GM20431 (cell line): ENCODE data around the gene MMP1.

Experiments used
- in situ Hi-C: fragments of 300-500 bp; cut with MseI, MboI; formaldehyde crosslinking; loops from one replicate; pipeline ENCODE4 v1.15.0; 2020; ENCODE audit warnings: low sequenced_read_pairs; ENCODE audit not compliant: unreplicated experiment

Gene MMP1

DNA sequence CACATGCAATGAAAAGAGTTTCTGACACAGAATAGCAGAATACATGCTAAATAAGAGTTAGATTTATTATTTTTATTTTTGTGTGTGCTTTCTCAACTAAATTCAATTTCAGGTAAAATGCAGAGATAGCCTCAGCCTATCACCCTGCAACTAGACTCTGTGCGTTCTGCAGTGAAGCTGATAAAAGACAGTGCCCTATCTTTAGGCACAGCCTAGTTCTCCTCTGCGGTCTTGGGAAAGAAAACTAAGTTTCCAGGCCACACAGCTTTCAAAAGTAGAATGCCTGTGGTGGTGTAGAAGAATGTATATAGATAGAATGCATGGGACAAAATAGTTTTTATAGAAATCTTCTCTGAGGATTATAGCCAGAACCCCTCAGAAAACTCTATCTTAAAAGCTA is 12.0 kb upstream of the MMP1 start:
- in situ Hi-C loops, result no loop called here

DNA sequence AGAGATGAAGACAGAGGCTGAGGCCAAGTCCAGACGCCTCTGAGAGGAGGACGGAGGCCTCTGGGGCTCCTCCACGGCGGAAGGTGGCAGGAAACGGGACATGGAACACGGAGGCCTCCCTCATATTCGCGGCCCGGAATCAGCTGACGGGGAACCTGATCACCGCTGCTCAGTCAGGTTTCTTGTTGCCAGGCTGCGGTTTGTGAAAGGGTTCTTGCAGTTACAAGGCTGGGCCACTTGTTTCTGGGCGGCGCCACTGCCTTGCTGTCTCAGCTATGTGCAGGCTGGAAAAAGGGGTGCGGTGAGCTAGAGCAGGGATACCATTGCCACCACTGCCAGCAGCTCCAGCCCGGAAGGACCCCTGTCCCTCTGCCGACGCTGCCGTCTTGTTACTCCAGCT is 10.0 kb upstream of the MMP1 start:
- in situ Hi-C loops, result no loop called here

DNA sequence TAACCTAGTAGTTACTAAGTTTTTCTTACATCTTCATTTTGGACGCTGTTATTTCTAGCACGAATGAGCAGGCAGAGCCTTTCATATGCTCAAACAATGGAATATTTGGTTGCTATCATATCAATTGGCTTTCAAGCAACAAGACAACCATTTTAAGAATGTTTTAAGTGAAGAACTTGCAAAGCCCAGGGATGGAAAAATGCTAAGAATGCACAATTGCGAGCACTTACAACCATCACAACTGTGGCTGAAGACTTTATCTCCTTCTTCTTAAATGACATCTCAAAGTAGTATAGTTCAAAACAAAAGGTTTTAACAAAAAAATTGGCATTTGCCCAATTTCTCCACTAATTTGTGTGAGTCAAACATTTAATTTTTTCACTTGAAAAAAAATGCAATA is 8.3 kb upstream of the MMP1 start:
- in situ Hi-C loops, result no loop called here

DNA sequence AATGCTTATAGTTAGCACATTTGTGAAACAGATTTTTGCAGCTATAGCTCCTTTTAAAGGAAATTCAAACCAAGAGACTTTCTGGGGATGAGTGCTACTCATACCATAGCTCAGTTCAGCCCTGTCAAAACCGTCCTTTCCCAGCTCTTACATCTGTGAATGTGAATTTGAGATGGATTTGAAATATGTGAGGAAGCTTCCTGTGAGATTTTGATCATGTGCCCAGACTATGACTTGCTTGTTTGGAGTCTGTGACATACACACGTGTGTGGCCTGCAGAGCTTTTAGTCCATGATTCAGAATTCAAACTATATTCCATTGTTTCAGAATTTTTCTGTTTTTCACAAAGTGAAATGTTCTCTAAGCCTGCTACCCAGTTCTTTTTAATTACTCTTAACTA is 4.4 kb upstream of the MMP1 start:
- in situ Hi-C loops, result no loop called here

DNA sequence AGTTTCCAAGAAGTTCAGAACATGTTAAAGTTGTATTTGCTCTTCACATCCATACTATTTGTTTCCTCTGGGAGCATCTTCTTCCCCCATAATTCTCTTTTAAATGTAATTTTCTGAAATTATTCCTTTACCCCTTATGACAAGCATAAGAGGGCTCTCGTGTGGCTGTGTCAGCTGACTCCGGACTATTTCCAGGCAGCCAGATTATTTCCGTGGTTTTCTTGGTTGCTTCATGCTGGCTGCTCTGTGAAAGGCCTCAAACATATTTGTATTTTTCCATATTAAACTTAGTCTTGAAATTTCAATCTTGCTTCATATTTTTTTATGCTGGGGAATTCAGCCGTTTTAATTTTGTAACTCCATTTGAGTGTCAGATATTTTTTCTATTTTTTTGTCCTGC is 2.8 kb upstream of the MMP1 start:
- in situ Hi-C loops, result no loop called here

DNA sequence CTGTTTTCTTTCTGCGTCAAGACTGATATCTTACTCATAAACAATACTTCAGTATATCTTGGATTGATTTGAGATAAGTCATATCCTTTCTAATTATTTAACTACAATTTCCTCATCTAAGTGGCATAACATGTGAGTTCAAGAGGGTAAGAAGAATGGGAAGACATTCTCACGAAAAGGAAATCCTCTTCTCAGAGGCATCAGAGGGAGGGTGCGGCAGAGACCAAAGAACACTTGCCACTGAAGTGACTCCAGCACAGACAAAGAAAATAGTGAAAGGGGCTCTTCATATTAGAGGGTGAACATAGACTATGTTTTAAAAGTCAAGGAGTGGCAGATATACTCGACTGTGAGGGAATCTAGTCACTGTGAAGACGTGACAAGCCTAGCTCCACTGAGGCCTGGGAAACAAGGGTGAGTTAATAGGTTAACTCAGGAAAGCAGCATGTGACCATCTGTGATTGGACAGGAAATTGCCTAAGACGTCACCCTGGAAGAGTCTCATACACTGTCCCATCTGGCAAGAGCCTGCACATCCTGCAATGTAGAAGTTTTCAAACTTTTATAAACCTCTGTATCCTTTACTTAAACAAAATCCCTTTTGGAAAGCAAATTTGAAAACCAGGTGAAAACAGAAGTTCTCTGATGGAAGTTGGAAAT is 1.9 kb upstream of the MMP1 start:
- in situ Hi-C loops, result no loop called here

DNA sequence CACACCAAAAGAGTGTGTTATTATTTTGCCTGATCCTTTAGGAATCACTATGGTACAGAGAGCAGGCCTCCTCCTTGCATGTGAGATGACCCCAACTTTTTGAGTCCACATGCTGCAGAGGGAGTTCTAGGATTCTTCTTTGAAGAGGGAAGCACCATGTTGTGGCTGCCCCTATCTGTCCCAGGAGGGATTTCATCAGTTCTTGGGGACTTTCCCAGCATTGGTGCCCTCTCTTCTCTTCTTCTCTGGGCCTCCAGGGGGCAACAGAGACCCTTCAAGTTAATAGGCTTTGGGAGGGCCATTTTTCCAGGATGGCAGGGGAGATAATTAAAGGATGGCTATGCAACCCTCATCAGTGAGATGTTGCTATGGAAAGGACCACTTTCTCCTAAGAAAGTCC is 3.6 kb downstream of the MMP1 start:
- in situ Hi-C loops, result no loop called here

DNA sequence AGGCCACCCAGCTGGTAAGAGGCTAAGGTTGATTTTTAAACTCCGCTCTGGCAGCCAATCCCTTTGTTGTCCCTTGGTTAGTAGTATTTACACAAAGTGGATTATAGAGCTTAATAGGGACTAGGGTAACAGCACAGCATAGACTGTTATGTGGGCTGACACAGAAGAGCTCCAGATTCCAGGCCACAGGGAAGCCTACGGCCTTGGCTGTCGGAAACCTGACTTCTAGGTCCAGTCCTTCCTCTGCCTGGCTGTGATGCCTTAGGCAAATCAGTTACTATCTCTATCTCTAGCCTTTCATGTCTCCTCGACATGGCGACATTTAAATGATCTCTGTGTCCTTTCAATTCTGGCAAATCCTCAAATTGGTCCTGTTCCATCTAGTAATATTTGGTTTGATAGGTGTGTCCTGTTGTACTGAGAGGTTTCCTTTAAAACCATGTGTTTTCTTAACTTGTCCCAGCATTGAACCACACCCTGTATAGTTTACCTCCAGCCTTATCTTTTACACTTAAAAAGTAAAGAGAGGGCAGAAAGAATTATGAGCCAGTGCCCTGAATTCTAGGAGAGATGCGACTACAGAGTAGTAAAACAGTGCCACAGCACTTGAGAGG is 4.2 kb downstream of the MMP1 start:
- in situ Hi-C loops, result no loop called here

DNA sequence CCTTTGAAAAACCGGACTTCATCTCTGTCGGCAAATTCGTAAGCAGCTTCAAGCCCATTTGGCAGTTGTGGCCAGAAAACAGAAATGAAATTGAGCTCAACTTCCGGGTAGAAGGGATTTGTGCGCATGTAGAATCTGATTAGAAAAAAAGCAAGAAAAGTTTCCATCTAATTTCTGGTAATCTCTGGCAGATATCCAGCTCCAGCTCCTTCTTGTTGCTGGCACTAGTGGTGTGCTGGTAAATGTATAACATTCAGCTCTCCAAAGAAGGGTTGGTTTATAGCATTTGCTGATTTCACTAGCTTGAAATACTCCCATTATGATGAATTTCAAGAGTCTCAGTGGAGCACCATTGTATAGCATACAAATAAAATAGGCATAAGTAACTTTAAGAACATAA is 5.4 kb downstream of the MMP1 start:
- in situ Hi-C loops, result no loop called here

DNA sequence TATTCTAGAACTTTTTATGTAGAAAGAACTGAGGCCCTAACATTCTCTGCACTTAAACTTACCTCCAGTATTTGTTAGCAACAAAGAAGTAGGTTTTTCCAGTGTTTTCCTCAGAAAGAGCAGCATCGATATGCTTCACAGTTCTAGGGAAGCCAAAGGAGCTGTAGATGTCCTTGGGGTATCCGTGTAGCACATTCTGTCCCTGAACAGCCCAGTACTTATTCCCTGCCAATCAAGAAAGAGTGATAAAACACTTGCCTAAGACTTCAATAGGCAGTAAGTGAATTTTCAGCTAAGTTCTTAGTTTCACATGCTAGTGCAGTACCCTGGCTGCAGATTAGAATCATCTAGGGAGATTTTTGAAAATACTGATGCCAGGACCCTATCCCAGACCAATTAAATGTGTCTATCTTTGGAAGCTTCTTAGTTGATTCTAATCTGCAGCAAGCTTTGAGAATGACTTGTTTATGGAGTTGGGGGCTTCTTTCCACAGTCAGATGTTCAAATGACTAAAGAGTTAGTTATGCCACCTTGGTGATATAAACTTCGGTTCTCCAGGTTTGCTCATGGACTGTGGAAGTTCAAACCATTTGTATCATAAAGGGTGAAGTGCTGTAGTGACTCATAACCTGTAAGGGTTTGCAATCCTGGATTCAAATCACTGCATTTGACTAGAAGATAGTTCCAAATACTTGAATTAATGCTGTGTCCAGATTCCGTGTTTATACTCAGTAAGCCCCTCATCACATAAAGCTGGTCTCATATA is 6.5 kb downstream of the MMP1 start:
- in situ Hi-C loops, result no loop called here

DNA sequence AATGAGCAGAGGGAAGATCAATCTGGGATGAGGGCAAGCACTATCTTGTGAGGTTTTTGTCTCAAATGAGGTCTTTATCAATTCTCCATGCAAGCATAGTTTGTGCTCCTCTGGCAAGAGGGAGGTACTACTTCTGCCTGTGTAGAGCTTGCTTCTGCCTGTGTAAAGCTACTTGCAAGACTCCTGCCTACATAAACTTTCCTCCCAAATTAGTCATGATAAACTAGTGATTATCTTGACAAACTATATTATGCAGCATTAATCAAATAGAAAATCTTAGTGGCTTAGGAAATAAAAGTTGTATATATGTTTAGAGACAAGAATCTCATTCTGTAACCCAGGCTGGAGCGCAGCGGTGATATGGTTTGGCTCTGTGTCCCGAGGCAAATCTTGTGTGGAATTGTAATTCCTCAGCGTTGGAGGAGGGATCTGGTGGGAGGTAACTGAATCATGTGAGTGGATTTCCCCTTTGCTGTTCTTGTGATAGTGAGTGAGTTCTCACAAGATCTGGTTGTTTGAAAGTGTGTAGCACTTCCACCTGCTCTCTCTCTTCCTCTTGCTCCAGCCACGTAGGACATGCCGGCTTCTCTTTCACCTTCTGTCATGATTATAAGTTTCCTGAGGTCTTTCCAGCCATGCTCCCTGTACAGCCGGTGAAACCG is 9.5 kb downstream of the MMP1 start:
- in situ Hi-C loops, result no loop called here

DNA sequence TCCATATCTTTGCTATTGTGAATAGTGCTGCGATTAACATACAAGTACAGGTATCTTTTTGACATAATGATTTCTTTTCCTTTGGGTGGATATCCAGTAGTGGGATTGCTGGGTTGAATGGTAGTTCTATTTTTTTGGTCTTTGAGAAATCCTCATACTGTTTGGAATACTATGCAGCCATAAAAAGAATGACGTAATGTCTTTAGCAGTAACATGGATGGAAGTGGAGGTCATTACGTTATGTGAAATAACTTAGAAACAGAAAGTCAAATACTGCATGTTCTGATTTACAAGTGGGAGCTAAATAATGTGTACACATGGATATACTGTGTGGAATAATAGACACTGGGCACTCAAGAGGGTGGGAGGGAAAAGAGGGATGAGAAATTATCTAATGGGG is 13.6 kb downstream of the MMP1 start:
- in situ Hi-C loops, result no loop called here

DNA sequence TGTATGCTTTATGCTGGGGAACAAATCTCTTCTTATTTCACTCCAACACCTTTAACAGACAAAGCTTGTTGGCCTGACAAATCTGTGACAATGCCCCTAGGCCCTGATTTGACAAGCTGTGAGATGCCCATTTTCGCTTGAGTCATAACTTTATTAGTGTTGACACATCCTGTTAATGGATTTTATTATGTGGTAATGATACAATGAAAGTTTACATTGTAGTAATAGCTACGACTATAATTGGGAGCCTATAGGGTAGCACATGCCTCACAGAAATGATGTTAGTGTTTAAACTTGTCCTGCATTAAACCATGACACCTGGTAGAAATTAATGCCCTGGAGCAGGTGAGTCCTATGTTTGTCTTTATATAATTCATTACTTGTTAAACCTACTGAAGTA is 14.2 kb downstream of the MMP1 start:
- in situ Hi-C loops, result no loop called here

DNA sequence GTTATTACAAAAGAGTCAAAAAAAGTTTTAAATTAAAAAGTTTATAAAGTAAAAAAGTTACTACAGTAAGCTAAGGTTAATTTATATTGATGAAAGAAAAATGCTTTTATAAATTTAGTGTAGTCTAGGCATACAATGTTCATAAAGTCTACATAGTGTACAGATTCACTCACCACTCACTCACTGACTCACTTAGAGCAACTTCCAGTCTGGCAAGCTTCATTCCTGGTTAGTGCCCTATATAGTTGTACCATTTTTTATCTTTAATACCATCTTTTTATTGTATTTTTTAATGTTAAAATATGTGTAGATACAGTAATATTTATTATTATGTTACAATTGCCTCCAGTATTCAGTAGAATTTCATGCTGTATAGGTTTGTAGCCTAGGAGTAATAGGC is 14.9 kb downstream of the MMP1 start:
- in situ Hi-C loops, result no loop called here

DNA sequence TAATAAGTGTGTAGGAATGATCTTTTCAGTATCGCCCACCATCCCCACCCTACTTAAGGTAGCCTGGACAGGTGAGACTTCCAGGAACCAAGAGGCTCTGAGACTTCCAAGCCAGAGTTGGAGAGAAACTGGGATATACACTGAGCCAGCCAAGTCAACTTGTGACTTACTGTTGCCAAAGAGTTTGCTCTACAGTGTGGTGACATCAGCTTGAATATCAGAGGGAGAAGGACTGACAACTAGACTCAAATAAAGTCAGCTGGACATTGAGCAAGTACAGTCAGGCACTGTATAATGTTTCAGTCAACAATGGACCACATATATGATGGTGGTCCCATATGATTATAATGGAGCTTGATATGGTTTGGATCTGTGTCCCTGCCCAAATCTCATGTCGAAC is 16.3 kb downstream of the MMP1 start:
- in situ Hi-C loops, result no loop called here

DNA sequence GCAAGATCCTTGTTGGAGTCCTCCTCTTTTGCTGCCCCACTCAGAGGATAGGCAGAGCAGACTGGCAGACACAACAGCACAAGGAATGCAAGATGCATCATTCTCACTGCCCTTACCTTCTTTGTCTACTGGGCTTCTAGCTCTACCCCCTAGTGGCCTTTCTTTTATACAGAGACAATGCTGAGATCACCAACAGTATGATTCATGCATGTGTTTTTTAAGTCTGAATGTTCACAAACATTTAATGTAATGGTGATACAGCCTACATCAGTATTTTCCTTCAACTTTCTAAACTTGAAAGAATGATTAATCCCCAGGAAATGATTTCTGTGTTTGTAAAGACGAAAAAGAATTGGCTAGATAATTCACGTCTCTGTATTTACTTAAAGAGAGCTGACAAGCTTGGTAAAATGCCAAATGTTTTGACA is 17.5 kb downstream of the MMP1 start, which contains the start of gene MMP10:
TSS of gene MMP10 (minus strand) at position 138 of the 428 bp plus-strand sequence. CDS start at position 101, 37 bp downstream.
- in situ Hi-C loops, result no loop called here

DNA sequence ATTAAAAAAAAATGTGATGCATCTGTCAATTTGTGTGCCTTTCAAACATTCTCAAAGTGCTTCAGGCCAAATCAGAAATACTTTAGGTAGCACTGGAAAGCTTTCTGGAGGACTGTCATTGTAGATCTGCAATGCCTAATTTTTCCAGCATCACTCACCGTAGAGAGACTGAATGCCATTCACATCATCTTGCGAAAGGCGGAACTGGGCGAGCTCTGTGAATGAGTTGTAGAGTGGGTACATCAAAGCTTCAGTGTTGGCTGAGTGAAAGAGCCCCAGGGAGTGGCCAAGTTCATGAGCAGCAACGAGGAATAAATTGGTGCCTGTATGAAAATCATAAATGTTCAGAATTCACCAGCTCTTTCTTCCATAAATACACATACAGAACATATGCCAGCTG is 21.5 kb downstream of the MMP1 start:
- in situ Hi-C loops, result no loop called here

DNA sequence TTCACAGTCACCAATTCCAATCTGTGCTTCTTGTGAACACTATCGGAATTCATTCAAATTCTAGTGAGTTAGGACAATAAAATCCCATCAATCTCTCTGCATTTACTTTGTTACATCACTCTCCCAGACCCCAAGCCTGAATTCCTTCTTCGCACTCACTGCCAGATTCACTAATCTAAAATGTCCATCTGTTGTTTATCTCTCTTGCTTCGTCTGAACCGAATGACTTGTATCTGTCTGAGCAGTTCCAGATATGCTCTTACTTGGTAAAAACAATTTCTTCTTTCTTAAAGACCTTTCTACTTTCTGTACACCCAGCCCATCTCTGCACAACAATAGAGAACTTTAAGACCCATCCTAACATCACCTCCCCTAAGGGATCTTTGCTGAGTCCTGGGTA is 24.6 kb downstream of the MMP1 start:
- in situ Hi-C loops, result no loop called here

DNA sequence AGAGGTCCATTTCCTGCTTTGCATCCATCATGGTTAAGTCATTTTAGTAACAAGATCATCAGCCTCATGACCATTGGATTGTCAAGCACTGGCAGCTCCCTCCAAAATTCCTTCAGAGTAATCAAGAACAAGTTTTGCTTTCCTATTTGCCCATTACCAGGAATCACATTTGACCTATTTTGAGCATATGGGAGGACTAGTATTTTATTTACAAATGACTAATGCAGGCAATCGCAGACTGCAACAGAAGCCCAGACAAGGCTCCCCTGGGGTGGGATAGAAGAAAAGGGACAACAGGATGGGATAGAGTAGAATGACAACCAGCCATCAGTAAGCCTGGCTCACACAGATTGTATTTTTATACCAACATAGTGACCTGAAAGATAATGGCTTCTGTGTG is 26.6 kb downstream of the MMP1 start:
- in situ Hi-C loops, result no loop called here

DNA sequence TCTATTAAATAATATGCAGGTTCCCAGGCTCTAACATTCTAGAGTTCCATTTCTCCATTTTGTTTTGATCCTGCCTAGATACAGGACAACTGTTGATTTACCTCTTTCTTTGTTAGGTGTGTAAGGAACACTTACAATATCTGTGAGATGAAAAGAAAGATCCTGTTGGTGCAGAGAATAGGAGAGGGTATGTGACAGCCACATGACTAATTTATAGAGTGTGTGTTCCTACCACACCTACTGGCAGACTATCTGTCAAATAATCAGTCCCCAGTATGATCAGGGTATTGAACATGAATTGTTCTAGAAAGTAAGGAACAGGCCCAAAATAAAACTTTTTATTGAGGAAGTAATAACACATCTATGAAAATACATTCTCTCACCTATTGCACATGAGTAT is 27.8 kb downstream of the MMP1 start:
- in situ Hi-C loops, result no loop called here

DNA sequence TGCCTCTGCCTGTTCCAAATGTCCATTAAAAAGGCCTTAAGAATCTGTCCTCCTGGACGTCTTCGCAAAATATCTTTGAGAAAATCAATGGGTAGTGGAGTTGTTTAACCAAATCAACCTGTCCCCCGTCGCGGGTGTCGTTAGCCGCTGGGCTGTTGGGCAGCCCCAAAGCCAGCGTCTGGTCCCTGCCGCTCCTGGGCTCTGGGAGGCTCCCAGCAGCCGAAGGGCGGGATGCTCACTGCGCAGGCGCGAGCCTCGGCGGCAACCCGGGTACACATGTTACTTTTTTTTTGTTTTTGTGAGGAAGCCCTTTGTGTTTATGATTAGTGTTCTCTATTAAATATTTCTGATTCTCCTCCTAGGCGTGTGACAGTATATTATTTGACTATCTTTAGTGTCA is 30.2 kb downstream of the MMP1 start:
- in situ Hi-C loops, result no loop called here
